ENCODE measurements around the gene WDR7. TPM values are rescaled to one million over a fixed set of nuclear protein-coding genes. Genes with fewer than 3 reads are reported as not detected.

The WDR7 gene
- total and polyA plus RNA-seq, 12 donors: 3.6 to 64.6 (median 24.2) TPM

- no peak for TF ChIP-seq CTCF (IDR thresholded peaks at IDR 0.05)
- TF ChIP-seq POLR2A (IDR thresholded peaks at IDR 0.05): no peak
- intact Hi-C loops (cut with DNase I): no loop called here
- DNase-seq: no peak
- Histone ChIP-seq H3K4me3 (no peak overlapping the region), H3K27ac (no peak overlapping the region), H3K9me3 (replicated peaks in 1 of 3) (no peaks in the 10 kb centered on the region), H3K27me3 (no peaks in the 10 kb centered on the region), H3K36me3 (replicated peaks in 1 of 2) (no peaks in the 10 kb centered on the region), H3K4me1 (replicated peaks in 1 of 2) (no peaks in the 10 kb centered on the region)
- WGBS, 4 donors: 85 to 100% (median 96%) methylated on average over 1 of the region's 1 CpG
Measured at GRCh38 chr18:56919190-56919589, 268.0 kb downstream of the WDR7 start.

GRCh38 chr18:56921896-56922480 is 270.8 kb downstream of the WDR7 start:
- no peak for DNase-seq
- 88 to 95% (median 94%) methylated on average over 1 of the region's 1 CpG for WGBS, 4 donors

GRCh38 chr18:56926734-56927133 is 275.6 kb downstream of the WDR7 start:
- no peak overlapping the region for H3K27ac ChIP-seq
- no peaks in the 10 kb centered on the region for H3K4me1 ChIP-seq (replicated peaks in 1 of 2)
- DNase-seq: no peak
- intact Hi-C loops (cut with DNase I): no loop called here
- 90 to 99% (median 92%) methylated on average over 5 of the region's 5 CpGs for WGBS, 4 donors
- no peaks in the 10 kb centered on the region for H3K9me3 ChIP-seq (replicated peaks in 1 of 3)
- no peak overlapping the region for H3K4me3 ChIP-seq
- TF ChIP-seq POLR2A (IDR thresholded peaks at IDR 0.05) (no peak), CTCF (IDR thresholded peaks at IDR 0.05) (no peak)
- H3K36me3 ChIP-seq (replicated peaks in 1 of 2): no peaks in the 10 kb centered on the region
- H3K27me3 ChIP-seq: no peaks in the 10 kb centered on the region

More at GRCh38 chr18:56921896-56922480, 270.8 kb downstream of the WDR7 start:
- intact Hi-C loops (cut with DNase I): no loop called here
- no peak for TF ChIP-seq POLR2A (IDR thresholded peaks at IDR 0.05)
- TF ChIP-seq CTCF (IDR thresholded peaks at IDR 0.05): no peak
- Histone ChIP-seq H3K4me1 (replicated peaks in 1 of 2) (no peaks in the 10 kb centered on the region), H3K36me3 (replicated peaks in 1 of 2) (no peaks in the 10 kb centered on the region), H3K4me3 (no peak overlapping the region), H3K27ac (no peak overlapping the region), H3K9me3 (replicated peaks in 1 of 3) (no peaks in the 10 kb centered on the region), H3K27me3 (no peaks in the 10 kb centered on the region)

- no peaks in the 10 kb centered on the region for H3K4me1 ChIP-seq (replicated peaks in 1 of 2)
- no peak overlapping the region for H3K27ac ChIP-seq
- 92 to 100% (median 99%) methylated on average over 3 of the region's 3 CpGs for WGBS, 4 donors
- no peaks in the 10 kb centered on the region for H3K27me3 ChIP-seq
- no peak overlapping the region for H3K4me3 ChIP-seq
- DNase-seq: no peak
- no peaks in the 10 kb centered on the region for H3K9me3 ChIP-seq (replicated peaks in 1 of 3)
- no peak for TF ChIP-seq CTCF (IDR thresholded peaks at IDR 0.05)
- no peak for TF ChIP-seq POLR2A (IDR thresholded peaks at IDR 0.05)
- H3K36me3 ChIP-seq (replicated peaks in 1 of 2): no peaks in the 10 kb centered on the region
- intact Hi-C loops (cut with DNase I): no loop called here
Measured at GRCh38 chr18:56927786-56928185, 276.6 kb downstream of the WDR7 start.
